H1 (cell line): ENCODE data around the gene PROSER1. TPM values are rescaled to one million over a fixed set of nuclear protein-coding genes. Genes with fewer than 3 reads are reported as not detected.

Experiments used
- CTCF ChIA-PET: fragments of 300-600 bp; sonication (Branson Sonifier 250); formaldehyde crosslinking; loops from one replicate; lab custom pipeline; 2021; ENCODE audit not compliant: partially characterized antibody; lab: Charles Lee
- POLR2A ChIA-PET: fragments of 300-600 bp; sonication (Branson Sonifier 250); formaldehyde crosslinking; loops from one replicate; lab custom pipeline; 2021; ENCODE audit warnings: inconsistent platforms; ENCODE audit not compliant: partially characterized antibody; lab: Charles Lee
- DNase-seq, 2 experiments: peaks; one replicate each; pipeline versions ENCODE4 v3.0.0 to v3.0.0-alpha.2; 2010 to 2022; ENCODE audit warnings: low spot score in 2 of 2, low read depth in 1 of 2, mixed read lengths in 1 of 2
- FAIRE-seq: peaks from 2 replicates; lab custom pipeline; 2011; peaks lifted over from hg19 to GRCh38; lab: Jason Lieb, UNC
- H2AFZ ChIP-seq: 2 replicates; pipeline ENCODE4 v1.8.1; 2012; ENCODE audit warnings: low read length, inconsistent platforms
- H2AK5ac ChIP-seq: 2 replicates; pipeline ENCODE4 v1.6.1; 2013; ENCODE audit warnings: low read depth, low read length
- H2BK120ac ChIP-seq: replicated peaks from 2 replicates; pipeline ENCODE3; 2013; ENCODE audit warnings: low read depth, low read length, inconsistent platforms
- H2BK12ac ChIP-seq: 2 replicates; pipeline ENCODE4 v1.6.1; 2013; ENCODE audit warnings: low read depth, low read length
- H2BK15ac ChIP-seq: 2 replicates; pipeline ENCODE4 v1.6.1; 2013; ENCODE audit warnings: low read length
- H2BK20ac ChIP-seq: 2 replicates; pipeline ENCODE4 v1.6.1; 2013; ENCODE audit warnings: low read length
- H2BK5ac ChIP-seq: 2 replicates; pipeline ENCODE4 v1.6.1; 2013; ENCODE audit warnings: low read depth, low read length
- H3K14ac ChIP-seq: 2 replicates; pipeline ENCODE4 v1.6.1; 2013; ENCODE audit warnings: inconsistent platforms; ENCODE audit not compliant: insufficient read length
- H3K18ac ChIP-seq: 2 replicates; pipeline ENCODE4 v1.6.1; 2013; ENCODE audit warnings: low read length; ENCODE audit errors: extremely low read depth
- H3K23ac ChIP-seq: 2 replicates; pipeline ENCODE4 v1.6.1; 2013; ENCODE audit warnings: inconsistent platforms; ENCODE audit not compliant: insufficient read length
- H3K23me2 ChIP-seq: 2 replicates; pipeline ENCODE4 v1.6.1; 2013; ENCODE audit warnings: low read depth, low read length
- H3K27ac ChIP-seq: 2 replicates; pipeline ENCODE4 v1.6.1; 2011; ENCODE audit warnings: low read depth, low read length, inconsistent platforms
- H3K27me3 ChIP-seq, 4 experiments: replicated peaks in 1 of 4; 1 replicate in 1 of 4; 2 replicates in 3 of 4; pipeline versions ENCODE4 v1.6.1 to v1.8.1; 2011 to 2013; ENCODE audit warnings: low read length in 3 of 4, mild to moderate bottlenecking in 3 of 4, inconsistent platforms in 2 of 4, mixed read lengths in 2 of 4, moderate library complexity in 1 of 4; ENCODE audit not compliant: control insufficient read depth in 3 of 4, insufficient read depth in 3 of 4; ENCODE audit errors: extremely low read depth in 1 of 4
- H3K36me3 ChIP-seq, 4 experiments: 2 replicates each; pipeline versions ENCODE4 v1.6.1 to v1.8.1; 2011 to 2013; ENCODE audit warnings: mild to moderate bottlenecking in 4 of 4, low read length in 3 of 4, moderate library complexity in 2 of 4, control low read depth in 1 of 4, inconsistent platforms in 1 of 4; ENCODE audit not compliant: insufficient read depth in 4 of 4, control insufficient read depth in 2 of 4
- H3K4ac ChIP-seq: replicated peaks from 2 replicates; pipeline ENCODE3; 2013; ENCODE audit warnings: low read length, low read depth, mixed read lengths, inconsistent platforms; ENCODE audit not compliant: insufficient read length
- H3K4me1 ChIP-seq, 4 experiments: replicated peaks in 1 of 4; 1 replicate in 1 of 4; 2 replicates in 3 of 4; pipeline versions ENCODE4 v1.6.1 to v1.8.1; 2011 to 2013; ENCODE audit warnings: low read length in 3 of 4, inconsistent platforms in 2 of 4, mixed read lengths in 1 of 4; ENCODE audit not compliant: insufficient read depth in 4 of 4, control insufficient read depth in 3 of 4
- H3K4me2 ChIP-seq, 2 experiments: 2 replicates each; pipeline versions ENCODE4 v1.6.1 to v1.8.1; 2011 to 2013; ENCODE audit warnings: low read depth in 2 of 2, low read length in 2 of 2, control low read depth in 1 of 2, inconsistent platforms in 1 of 2, mild to moderate bottlenecking in 1 of 2; ENCODE audit not compliant: insufficient read depth in 1 of 2
- H3K4me3 ChIP-seq, 4 experiments: fragments of 200-600, 300-600 bp in 1 of 4; sonication (generic), shearing (Covaris generic), sonication (Bioruptor Twin) in 1 of 4; 2 replicates each; pipeline versions ENCODE4 v1.5.1 to v1.8.1; 2011 to 2016; ENCODE audit warnings: low read length in 4 of 4, low read depth in 3 of 4, control low read depth in 2 of 4, inconsistent platforms in 2 of 4, mild to moderate bottlenecking in 2 of 4, mixed read lengths in 1 of 4, moderate library complexity in 1 of 4; ENCODE audit not compliant: insufficient read depth in 2 of 4; ENCODE audit errors: extremely low read depth in 1 of 4
- H3K56ac ChIP-seq: replicated peaks from 2 replicates; pipeline ENCODE3; 2013; ENCODE audit warnings: low read depth, mild to moderate bottlenecking, mixed read lengths, low read length, inconsistent platforms; ENCODE audit not compliant: insufficient read length
- H3K79me1 ChIP-seq: 2 replicates; pipeline ENCODE4 v1.6.1; 2013; ENCODE audit warnings: low read depth, low read length, control low read depth
- H3K79me2 ChIP-seq, 2 experiments: 2 replicates each; pipeline versions ENCODE4 v1.6.1 to v1.8.1; 2012 to 2013; ENCODE audit warnings: low read length in 2 of 2, mild to moderate bottlenecking in 2 of 2, inconsistent platforms in 1 of 2; ENCODE audit not compliant: insufficient read depth in 2 of 2, control insufficient read depth in 1 of 2
- H3K9ac ChIP-seq, 4 experiments: replicated peaks in 1 of 4; 1 replicate in 1 of 4; 2 replicates in 3 of 4; pipeline versions ENCODE4 v1.6.1 to v1.8.1; 2011 to 2013; ENCODE audit warnings: low read depth in 3 of 4, low read length in 3 of 4, control low read depth in 2 of 4, mild to moderate bottlenecking in 2 of 4, moderate library complexity in 2 of 4, inconsistent platforms in 1 of 4; ENCODE audit errors: extremely low read depth in 1 of 4
- H3K9me3 ChIP-seq, 2 experiments: 2 replicates each; pipeline versions ENCODE4 v1.6.1 to v1.8.1; 2012 to 2013; ENCODE audit warnings: mild to moderate bottlenecking in 2 of 2, moderate library complexity in 2 of 2, control low read depth in 1 of 2, inconsistent platforms in 1 of 2, low read depth in 1 of 2, low read length in 1 of 2, mixed read lengths in 1 of 2; ENCODE audit not compliant: insufficient read depth in 2 of 2
- H4K20me1 ChIP-seq, 2 experiments: replicated peaks in 1 of 2; 2 replicates each; pipeline versions ENCODE3 to v1.8.1; 2011 to 2013; ENCODE audit warnings: inconsistent platforms in 2 of 2, low read length in 2 of 2, mild to moderate bottlenecking in 1 of 2; ENCODE audit not compliant: insufficient read depth in 2 of 2, control insufficient read depth in 1 of 2
- H4K5ac ChIP-seq: 2 replicates; pipeline ENCODE4 v1.6.1; 2013; ENCODE audit warnings: low read length, low read depth, mixed read lengths, inconsistent platforms; ENCODE audit not compliant: insufficient read length
- H4K8ac ChIP-seq: 2 replicates; pipeline ENCODE4 v1.8.0; 2013; ENCODE audit warnings: mild to moderate bottlenecking, moderate library complexity, low read length, inconsistent platforms; ENCODE audit not compliant: insufficient read depth; ENCODE audit errors: extremely low read depth
- H4K91ac ChIP-seq: replicated peaks from 2 replicates; pipeline ENCODE3; 2013; ENCODE audit warnings: low read length, mixed read lengths, inconsistent platforms; ENCODE audit not compliant: insufficient read length
- BRCA1 ChIP-seq: IDR thresholded peaks from 2 replicates; pipeline ENCODE4 v1.6.1; 2012; ENCODE audit warnings: low read depth, low read length, improper control_type of control experiment
- CBX8 ChIP-seq: fragments of 300-800, 300-1000 bp; sonication (generic); IDR thresholded peaks from 2 replicates; pipeline ENCODE4 v1.7.1; 2016; ENCODE audit warnings: low read depth, low read length, borderline replicate concordance
- CHD1 ChIP-seq: IDR thresholded peaks from 2 replicates; pipeline ENCODE4 v1.6.1; 2012; ENCODE audit warnings: low read depth, low read length, improper control_type of control experiment
- GTF2F1 ChIP-seq: IDR thresholded peaks from 2 replicates; pipeline ENCODE4 v1.6.1; 2012; ENCODE audit warnings: low read depth, low read length, improper control_type of control experiment, borderline replicate concordance
- HDAC2 ChIP-seq, 2 experiments: fragments of 300-600 bp in 1 of 2; sonication (generic) in 1 of 2; IDR thresholded peaks; 2 replicates each; pipeline ENCODE4 v1.6.1; 2011 to 2012; ENCODE audit warnings: low read depth in 2 of 2, low read length in 2 of 2, mild to moderate bottlenecking in 2 of 2, moderate library complexity in 2 of 2, borderline replicate concordance in 1 of 2, inconsistent platforms in 1 of 2
- JUND ChIP-seq: IDR thresholded peaks from 2 replicates; pipeline ENCODE4 v1.6.1; 2011; ENCODE audit warnings: mild to moderate bottlenecking, improper control_type of control experiment, low read length
- MAFK ChIP-seq: IDR thresholded peaks from 2 replicates; pipeline ENCODE4 v1.6.1; 2012; ENCODE audit warnings: low read depth, mild to moderate bottlenecking, improper control_type of control experiment, low read length
- POU5F1 ChIP-seq: IDR thresholded peaks from 2 replicates; pipeline ENCODE4 v1.6.1; 2011; ENCODE audit warnings: low read depth, mild to moderate bottlenecking, low read length, moderate library complexity
- RFX5 ChIP-seq: IDR thresholded peaks from 2 replicates; pipeline ENCODE4 v1.6.1; 2011; ENCODE audit warnings: low read depth, low read length, improper control_type of control experiment, borderline replicate concordance
- WGBS, 2 experiments: shearing (Covaris generic) in 1 of 2; methylation state at CpG; one replicate each; pipeline versions ENCODE4 v1.1.6 to v1.1.7; 2013 to 2015; ENCODE audit warnings: low lambda C conversion rate in 2 of 2, mixed read lengths in 2 of 2, inconsistent platforms in 1 of 2, low coverage in 1 of 2, missing lambda C conversion rate in 1 of 2; ENCODE audit not compliant: insufficient replicate concordance in 2 of 2, insufficient coverage in 1 of 2, insufficient read length in 1 of 2; ENCODE audit errors: extremely low coverage in 1 of 2, missing lambda C conversion rate in 1 of 2; 5-methylcytosine and 5-hydroxymethylcytosine counted together
- polyA plus RNA-seq, 7 experiments: library from polyadenylated mRNA; depleted of rRNA in 3 of 7; stranded (reverse) in 5 of 7; unstranded in 2 of 7; fragments of >200 nt in 5 of 7; fragments of 200-250 nt in 2 of 7; gene quantifications; 1 replicate in 5 of 7; 2 replicates in 1 of 7; 4 replicates in 1 of 7; pipeline versions ENCODE4 v1.2.1 to v1.2.3, GENCODE V29; 2011 to 2013; ENCODE audit warnings: missing spikeins in 2 of 7, mixed read lengths in 2 of 7
- total RNA-seq: library from RNA; stranded (reverse); fragmentation: NEBNext Ultra II Directional; extraction: Animal tissue kit (Norgen Biotek cat#: 25700); gene quantifications from 2 replicates; pipeline ENCODE4 v1.2.1, GENCODE V29; 2021
- TF ChIP-seq, protein P1 (sequence below), 3 experiments: IDR thresholded peaks; 1 replicate in 2 of 3; 2 replicates in 1 of 3; pipeline versions ENCODE4 v1.5.1 to v1.6.1; 2011; ENCODE audit warnings: low read length in 3 of 3, mild to moderate bottlenecking in 3 of 3, inconsistent platforms in 2 of 3, low read depth in 1 of 3, moderate library complexity in 1 of 3; ENCODE audit not compliant: insufficient read depth in 1 of 3; ENCODE audit errors: control extremely low read depth in 1 of 3
- TF ChIP-seq, protein P2 (sequence below): IDR thresholded peaks from 2 replicates; pipeline ENCODE4 v1.6.1; 2012; ENCODE audit warnings: inconsistent platforms

PROSER1 gene
- total and polyA plus RNA-seq, 2 of the 8 experiments (the other 6 are each of a cell fraction or from before 2014, with no cell fraction given), result 99.2 to 116 TPM

DNA sequence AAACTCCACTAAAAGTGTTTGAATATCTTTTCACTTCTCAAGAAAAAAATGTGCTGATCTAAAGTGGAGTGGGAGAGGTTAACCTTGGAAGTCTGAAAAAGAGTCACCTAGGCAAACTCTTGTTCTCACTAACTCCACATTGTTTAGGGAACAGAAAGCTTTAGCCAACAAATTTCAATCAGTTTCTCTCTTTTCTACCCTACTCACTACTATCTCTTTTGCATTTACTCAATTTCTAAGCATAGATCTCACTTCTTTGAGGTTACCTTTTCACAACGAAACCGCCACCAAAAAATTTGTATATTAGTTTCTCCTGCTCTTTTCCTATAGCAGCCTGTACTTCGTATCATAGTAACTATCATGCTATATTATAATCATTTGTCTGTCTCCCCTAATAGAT, 6.6 kb upstream of the PROSER1 start:
- Histone ChIP-seq H3K4ac (no peak overlapping the region), H2AFZ (no peak overlapping the region), H4K8ac (no peak overlapping the region), H2BK12ac (no peak overlapping the region), H2BK120ac (no peak overlapping the region), H3K23ac (no peak overlapping the region), H3K14ac (no peak overlapping the region), H4K91ac (no peak overlapping the region), H3K36me3 (no peaks in the 10 kb centered on the region; a peak in 1 of 8 replicates), H3K4me1 (peaks cover 0 to 6% (median 1%) of the 10 kb centered on the region in 4 experiments; a peak in 2 of 7 replicates), H4K5ac (no peak overlapping the region), H3K4me3 (no peak overlapping the region), H3K9ac (no peak overlapping the region), H3K18ac (no peak overlapping the region), H2BK5ac (no peak overlapping the region), H3K27ac (no peak overlapping the region), H3K79me1 (no peaks in the 10 kb centered on the region), H2BK15ac (no peak overlapping the region), H3K4me2 (no peak overlapping the region), H3K27me3 (no peaks in the 10 kb centered on the region), H4K20me1 (no peaks in the 10 kb centered on the region), H2AK5ac (no peak overlapping the region), H3K56ac (no peak overlapping the region), H3K23me2 (no peaks in the 10 kb centered on the region; the same call in 1 of the 2 replicates), H2BK20ac (no peak overlapping the region), H3K79me2 (0 out of 4 replicates have a peak, but pooled peaks cover 0 to 1% of the 10 kb centered on the region in 2 experiments), H3K9me3 (no peaks in the 10 kb centered on the region)
- POLR2A ChIA-PET, result interaction anchor here (1.4 kb wide), 1 partner anchor 9 kb away, joined by 3 read pairs; no protein-coding TSS in a partner anchor
- FAIRE-seq (no peak), DNase-seq (no peak)
- CTCF ChIA-PET, result no interaction called here
- WGBS, 2 experiments, result 95% methylated on average over 3 of the region's 3 CpGs; no CpG with 5 or more reads in 1 of the 2 experiments
- TF ChIP-seq CHD1 (no peak), GTF2F1 (no peak), CBX8 (no peak), POU5F1 (no peak), MAFK (no peak), JUND (no peak), BRCA1 (no peak), RFX5 (no peak), HDAC2 (IDR thresholded peaks at IDR 0.05; ENCODE audit: borderline replicate concordance in 1 of 2, low read depth in 2 of 2, low read length in 2 of 2) (no peak)
- TF ChIP-seq, protein P1, sequence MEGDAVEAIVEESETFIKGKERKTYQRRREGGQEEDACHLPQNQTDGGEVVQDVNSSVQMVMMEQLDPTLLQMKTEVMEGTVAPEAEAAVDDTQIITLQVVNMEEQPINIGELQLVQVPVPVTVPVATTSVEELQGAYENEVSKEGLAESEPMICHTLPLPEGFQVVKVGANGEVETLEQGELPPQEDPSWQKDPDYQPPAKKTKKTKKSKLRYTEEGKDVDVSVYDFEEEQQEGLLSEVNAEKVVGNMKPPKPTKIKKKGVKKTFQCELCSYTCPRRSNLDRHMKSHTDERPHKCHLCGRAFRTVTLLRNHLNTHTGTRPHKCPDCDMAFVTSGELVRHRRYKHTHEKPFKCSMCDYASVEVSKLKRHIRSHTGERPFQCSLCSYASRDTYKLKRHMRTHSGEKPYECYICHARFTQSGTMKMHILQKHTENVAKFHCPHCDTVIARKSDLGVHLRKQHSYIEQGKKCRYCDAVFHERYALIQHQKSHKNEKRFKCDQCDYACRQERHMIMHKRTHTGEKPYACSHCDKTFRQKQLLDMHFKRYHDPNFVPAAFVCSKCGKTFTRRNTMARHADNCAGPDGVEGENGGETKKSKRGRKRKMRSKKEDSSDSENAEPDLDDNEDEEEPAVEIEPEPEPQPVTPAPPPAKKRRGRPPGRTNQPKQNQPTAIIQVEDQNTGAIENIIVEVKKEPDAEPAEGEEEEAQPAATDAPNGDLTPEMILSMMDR (IDR thresholded peaks at IDR 0.05; ENCODE audit: control extremely low read depth in 1 of 3, insufficient read depth in 1 of 3, low read depth in 1 of 3, low read length in 3 of 3), result no peak
- TF ChIP-seq, protein P2, sequence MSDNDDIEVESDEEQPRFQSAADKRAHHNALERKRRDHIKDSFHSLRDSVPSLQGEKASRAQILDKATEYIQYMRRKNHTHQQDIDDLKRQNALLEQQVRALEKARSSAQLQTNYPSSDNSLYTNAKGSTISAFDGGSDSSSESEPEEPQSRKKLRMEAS, result no peak
